C4-2B (cell line): ENCODE measurements around the gene TCF3.

Experiments used
- H3K27ac ChIP-seq: fragments of 450-650 bp; 2 replicates; pipeline ENCODE4 v1.5.1; 2017
- CTCF ChIP-seq: fragments of 450-650 bp; conservative IDR thresholded peaks from 2 replicates; pipeline ENCODE4 v1.5.1; 2017; ENCODE audit warnings: mild to moderate bottlenecking
- ZFX ChIP-seq: fragments of 450-650 bp; IDR thresholded peaks from 2 replicates; pipeline ENCODE4 v1.6.1; 2017

TCF3 gene

GRCh38 chr19:1630811-1631210 is 21.6 kb downstream of the TCF3 start:
- no peak overlapping the region for H3K27ac ChIP-seq
- TF ChIP-seq CTCF (no peak), ZFX (no peak)

- H3K27ac ChIP-seq: no peak overlapping the region
- TF ChIP-seq CTCF (no peak), ZFX (no peak)
Observed at GRCh38 chr19:1630012-1630411, 22.4 kb downstream of the TCF3 start.

GRCh38 chr19:1629256-1629808 is 23.1 kb downstream of the TCF3 start:
- TF ChIP-seq ZFX (no peak), CTCF (no peak)
- no peak overlapping the region for H3K27ac ChIP-seq

- no peak for TF ChIP-seq ZFX
- TF ChIP-seq CTCF: no peak
- H3K27ac ChIP-seq: no peak overlapping the region
Observed at GRCh38 chr19:1627194-1627593, 25.2 kb downstream of the TCF3 start.

- H3K27ac ChIP-seq: no peak overlapping the region
Observed at GRCh38 chr19:1626417-1627010, 25.9 kb downstream of the TCF3 start.

GRCh38 chr19:1624458-1624857 is 28.0 kb downstream of the TCF3 start:
- H3K27ac ChIP-seq: no peak overlapping the region
- TF ChIP-seq CTCF: no peak; the same call in 1 of the 2 replicates
- no peak for TF ChIP-seq ZFX

More at GRCh38 chr19:1626417-1627010, 25.9 kb downstream of the TCF3 start:
- no peak for TF ChIP-seq CTCF
- TF ChIP-seq ZFX: no peak

- no peak overlapping the region for H3K27ac ChIP-seq
Observed at GRCh38 chr19:1622541-1622940, 29.9 kb downstream of the TCF3 start.

More at GRCh38 chr19:1622541-1622940, 29.9 kb downstream of the TCF3 start:
- TF ChIP-seq ZFX (no peak), CTCF (no peak)
